GM21423 (cell line): ENCODE results near the gene C9orf40.
A peak's percentile ranks its signal among the peaks of the same experiment; 100 is the strongest.

Source experiments
- ATAC-seq: cut with Tn5 transposase; IDR thresholded peaks from one replicate; pipeline ENCODE4 v1.9.1; 2021; ENCODE audit warnings: mild to moderate bottlenecking, moderate library complexity; ENCODE audit not compliant: unreplicated experiment

Gene C9orf40

GRCh38 chr9:74952201-74953151, at the start of gene C9orf40:
C9orf40 (minus strand) TSS chr9:74952912; CDS start chr9:74952611, 301 bp downstream.
- ATAC-seq: peak; percentile 92

- peak; percentile 88 for ATAC-seq
Measured at GRCh38 chr9:75001719-75002421, 49.2 kb upstream of the C9orf40 start.

- peak; percentile 69 for ATAC-seq
Measured at GRCh38 chr9:75000835-75001234, 48.1 kb upstream of the C9orf40 start.

GRCh38 chr9:74985041-74985440, 32.3 kb upstream of the C9orf40 start:
- ATAC-seq: no peak

- ATAC-seq: no peak
Measured at GRCh38 chr9:74983709-74984108, 31.0 kb upstream of the C9orf40 start.

- no peak for ATAC-seq
Measured at GRCh38 chr9:74979844-74980243, 27.1 kb upstream of the C9orf40 start.

GRCh38 chr9:74977287-74977686, 24.6 kb upstream of the C9orf40 start:
- no peak for ATAC-seq

- ATAC-seq: no peak
Measured at GRCh38 chr9:74975538-74975937, 22.8 kb upstream of the C9orf40 start.

- no peak for ATAC-seq
Measured at GRCh38 chr9:74974558-74974957, 21.8 kb upstream of the C9orf40 start.

- no peak for ATAC-seq
Measured at GRCh38 chr9:74973714-74974113, 21.0 kb upstream of the C9orf40 start.

GRCh38 chr9:74963056-74963455, 10.3 kb upstream of the C9orf40 start:
- no peak for ATAC-seq

GRCh38 chr9:74961496-74961895, 8.8 kb upstream of the C9orf40 start:
- ATAC-seq: no peak

GRCh38 chr9:74960561-74960960, 7.8 kb upstream of the C9orf40 start:
- ATAC-seq: no peak

- no peak for ATAC-seq
Measured at GRCh38 chr9:74958587-74958986, 5.9 kb upstream of the C9orf40 start.

- peak; percentile 3 for ATAC-seq
Measured at GRCh38 chr9:74953235-74953751, 581 bp upstream of the C9orf40 start.

GRCh38 chr9:74951725-74952151, 974 bp downstream of the C9orf40 start:
- peak; percentile 27 for ATAC-seq

- no peak for ATAC-seq
Measured at GRCh38 chr9:74951107-74951720, 1.5 kb downstream of the C9orf40 start.

GRCh38 chr9:74949859-74950855, 2.6 kb downstream of the C9orf40 start:
- no peak for ATAC-seq

- ATAC-seq: no peak
Measured at GRCh38 chr9:74948937-74949336, 3.8 kb downstream of the C9orf40 start.

GRCh38 chr9:74946686-74947085, 6.0 kb downstream of the C9orf40 start:
- ATAC-seq: no peak
